HFF-Myc (cell line): ENCODE measurements around the gene TSR3.

Experiments
- DNase-seq: peaks from one replicate; pipeline ENCODE4 v3.0.0-alpha.2; 2011; ENCODE audit warnings: low read depth; ENCODE audit errors: extremely low read depth
- H3K4me3 ChIP-seq: replicated peaks from 2 replicates; pipeline ENCODE4 v1.5.1; 2011; ENCODE audit warnings: low read depth, mild to moderate bottlenecking, control low read depth, low read length
- CTCF ChIP-seq: IDR thresholded peaks from 2 replicates; pipeline ENCODE4 v1.5.1; 2012; ENCODE audit warnings: mild to moderate bottlenecking, low read depth, low read length, control low read depth; ENCODE audit errors: missing control alignments

Gene TSR3

GRCh38 chr16:1346422-1347285 is 5.0 kb downstream of the TSR3 start:
- TF ChIP-seq CTCF, result no peak
- no peak overlapping the region for H3K4me3 ChIP-seq
- no peak for DNase-seq

- H3K4me3 ChIP-seq, result no peak overlapping the region
- TF ChIP-seq CTCF, result no peak
- no peak for DNase-seq
Measured at GRCh38 chr16:1345651-1346421, 5.8 kb downstream of the TSR3 start.

GRCh38 chr16:1345087-1345486 is 6.6 kb downstream of the TSR3 start:
- TF ChIP-seq CTCF, result no peak
- DNase-seq, result no peak
- H3K4me3 ChIP-seq, result no peak overlapping the region

- no peak for TF ChIP-seq CTCF
- DNase-seq, result no peak
- H3K4me3 ChIP-seq, result no peak overlapping the region
Measured at GRCh38 chr16:1344499-1344898, 7.2 kb downstream of the TSR3 start.

GRCh38 chr16:1343428-1344242 is 8.0 kb downstream of the TSR3 start:
- no peak for DNase-seq
- TF ChIP-seq CTCF, result no peak
- no peak overlapping the region for H3K4me3 ChIP-seq
